WTC11 (cell line): ENCODE measurements around the gene LYRM2. TPM values are rescaled to one million over a fixed set of nuclear protein-coding genes. Genes with fewer than 3 reads are reported as not detected.
A peak's percentile ranks its signal among the peaks of the same experiment; 100 is the strongest.

Experiments
- ATAC-seq: fragments of 200-7000 bp; cut with Tn5 transposase; 2 replicates; pipeline ENCODE4 v1.10.0; 2021; ENCODE audit warnings: mild to moderate bottlenecking, moderate library complexity
- CTCF ChIA-PET: fragments of 300-600 bp; sonication (Branson Sonifier 250); formaldehyde crosslinking; loops from one replicate; lab custom pipeline; 2021; ENCODE audit warnings: antibody characterized with exemption; lab: Charles Lee
- POLR2A ChIA-PET: fragments of 350-600 bp; sonication (Branson Sonifier 250); formaldehyde crosslinking; loops from one replicate; lab custom pipeline; 2021; ENCODE audit warnings: antibody characterized with exemption; lab: Charles Lee
- DNase-seq: peaks from one replicate; pipeline ENCODE4 v3.0.0; 2021; ENCODE audit warnings: low spot score
- H3K27ac Mint-ChIP-seq: 2 replicates; pipeline ENCODE4 v1.8.0; 2021; ENCODE audit warnings: mixed read lengths
- H3K27me3 Mint-ChIP-seq: 2 replicates; pipeline ENCODE4 v1.8.0; 2021; ENCODE audit warnings: low read depth, mild to moderate bottlenecking, moderate library complexity, mixed read lengths
- H3K36me3 Mint-ChIP-seq: 2 replicates; pipeline ENCODE4 v1.8.0; 2021; ENCODE audit warnings: mixed read lengths
- H3K4me1 Mint-ChIP-seq: 2 replicates; pipeline ENCODE4 v1.8.0; 2022; ENCODE audit warnings: mixed read lengths
- H3K4me3 Mint-ChIP-seq: 2 replicates; pipeline ENCODE4 v1.8.0; 2021; ENCODE audit warnings: mild to moderate bottlenecking, moderate library complexity, mixed read lengths
- H3K9me3 Mint-ChIP-seq: 2 replicates; pipeline ENCODE4 v1.8.0; 2021; ENCODE audit warnings: mixed read lengths
- CBFB ChIP-seq: sonication (generic); formaldehyde crosslinking; IDR thresholded peaks from 2 replicates; pipeline ENCODE4 v1.8.1; 2022; ENCODE audit warnings: mild to moderate bottlenecking, low read depth, missing genetic modification reagents
- E2F5 ChIP-seq: sonication (generic); formaldehyde crosslinking; IDR thresholded peaks from 2 replicates; pipeline ENCODE4 v1.8.1; 2022; ENCODE audit warnings: mild to moderate bottlenecking, moderate library complexity, missing genetic modification reagents
- ERG ChIP-seq: fragments of 250-450 bp; sonication (Bioruptor Pico); IDR thresholded peaks from 2 replicates; pipeline ENCODE4 v1.8.0; 2021; ENCODE audit warnings: mild to moderate bottlenecking
- ESRRA ChIP-seq: sonication (generic); formaldehyde crosslinking; IDR thresholded peaks from 2 replicates; pipeline ENCODE4 v1.8.1; 2022; ENCODE audit warnings: mild to moderate bottlenecking, missing genetic modification reagents, borderline replicate concordance
- FOXK1 ChIP-seq: sonication (generic); formaldehyde crosslinking; IDR thresholded peaks from 2 replicates; pipeline ENCODE4 v1.8.0; 2022; ENCODE audit warnings: mild to moderate bottlenecking, moderate library complexity, missing genetic modification reagents
- GRHL2 ChIP-seq: fragments of 250-450 bp; sonication (Bioruptor Pico); IDR thresholded peaks from 2 replicates; pipeline ENCODE4 v1.8.0; 2022; ENCODE audit warnings: mild to moderate bottlenecking, moderate library complexity; ENCODE audit not compliant: insufficient replicate concordance, severe bottlenecking
- GTF2I ChIP-seq: fragments of 250-450 bp; sonication (Bioruptor Pico); conservative IDR thresholded peaks from 2 replicates; pipeline ENCODE4 v1.4.0; 2021; ENCODE audit warnings: mild to moderate bottlenecking
- HMGA2 ChIP-seq: fragments of 250-450 bp; sonication (Bioruptor Pico); IDR thresholded peaks from 2 replicates; pipeline ENCODE4 v1.4.0; 2021; ENCODE audit warnings: mild to moderate bottlenecking, moderate library complexity
- IRF1 ChIP-seq: sonication (generic); formaldehyde crosslinking; IDR thresholded peaks from 2 replicates; pipeline ENCODE4 v1.8.0; 2023; ENCODE audit warnings: missing genetic modification reagents
- JUN ChIP-seq: sonication (generic); formaldehyde crosslinking; IDR thresholded peaks from 2 replicates; pipeline ENCODE4 v1.8.0; 2023; ENCODE audit warnings: mild to moderate bottlenecking, missing genetic modification reagents
- NFATC4 ChIP-seq: fragments of 250-450 bp; sonication (Bioruptor Pico); IDR thresholded peaks from 2 replicates; pipeline ENCODE4 v1.9.0; 2021; ENCODE audit warnings: mild to moderate bottlenecking
- PRDM15 ChIP-seq: sonication (generic); formaldehyde crosslinking; IDR thresholded peaks from 2 replicates; pipeline ENCODE4 v1.8.0; 2022; ENCODE audit warnings: missing genetic modification reagents
- PRRX2 ChIP-seq: fragments of 250-450 bp; sonication (Bioruptor Pico); IDR thresholded peaks from 2 replicates; pipeline ENCODE4 v1.8.0; 2021; ENCODE audit warnings: mild to moderate bottlenecking
- SP1 ChIP-seq: sonication (generic); formaldehyde crosslinking; conservative IDR thresholded peaks from 2 replicates; pipeline ENCODE4 v1.8.1; 2022; ENCODE audit warnings: missing genetic modification reagents
- STAT6 ChIP-seq: sonication (generic); formaldehyde crosslinking; conservative IDR thresholded peaks from 2 replicates; pipeline ENCODE4 v1.8.1; 2023; ENCODE audit warnings: mild to moderate bottlenecking, low read depth, missing genetic modification reagents, moderate library complexity
- TEAD1 ChIP-seq: sonication (generic); formaldehyde crosslinking; IDR thresholded peaks from 2 replicates; pipeline ENCODE4 v1.8.0; 2022; ENCODE audit warnings: mild to moderate bottlenecking, missing genetic modification reagents
- ZMAT4 ChIP-seq: fragments of 250-450 bp; sonication (Bioruptor Pico); IDR thresholded peaks from 2 replicates; pipeline ENCODE4 v1.9.0; 2021; ENCODE audit warnings: mild to moderate bottlenecking
- ZNF219 ChIP-seq: sonication (generic); formaldehyde crosslinking; IDR thresholded peaks from 2 replicates; pipeline ENCODE4 v1.8.0; 2023; ENCODE audit warnings: missing genetic modification reagents, mild to moderate bottlenecking, borderline replicate concordance
- ZNF281 ChIP-seq: sonication (generic); formaldehyde crosslinking; IDR thresholded peaks from 2 replicates; pipeline ENCODE4 v1.8.0; 2023; ENCODE audit warnings: mild to moderate bottlenecking, missing genetic modification reagents
- total RNA-seq: library from RNA; stranded (reverse); gene quantifications from 3 replicates; pipeline ENCODE4 v1.2.3, GENCODE V29; 2021

Gene LYRM2
- total RNA-seq, 1 experiment from 2014 or later, result 22.2 TPM

- ATAC-seq, result no peak
- no peaks in the 10 kb centered on the region for H3K9me3 Mint-ChIP-seq
- H3K4me3 Mint-ChIP-seq, result no peak overlapping the region
- ChIA-PET POLR2A (interaction anchor here (0.6 kb wide), 1 partner anchor 142 kb away, joined by 3 read pairs; no protein-coding TSS in a partner anchor), CTCF (interaction anchor here (0.8 kb wide), 1 partner anchor 117 kb away, joined by 3 read pairs; no protein-coding TSS in a partner anchor)
- peaks cover 49% of the 10 kb centered on the region for H3K4me1 Mint-ChIP-seq
- no peak for TF ChIP-seq ERG (CRISPR knock-in tag)
- TF ChIP-seq HMGA2, result no peak
- no peak for TF ChIP-seq E2F5 (CRISPR knock-in tag)
- TF ChIP-seq PRRX2, result no peak
- no peak for TF ChIP-seq ZNF281 (CRISPR knock-in tag)
- H3K36me3 Mint-ChIP-seq, result peaks cover 87% of the 10 kb centered on the region
- no peaks in the 10 kb centered on the region for H3K27me3 Mint-ChIP-seq
- H3K27ac Mint-ChIP-seq, result peak overlapping the region; percentile 96
- no peak for DNase-seq
Measured at GRCh38 chr6:89675949-89676748, 37.6 kb upstream of the LYRM2 start.

- ChIA-PET POLR2A (no interaction called here), CTCF (interaction anchor here (1.2 kb wide), 1 partner anchor 122 kb away, joined by 3 read pairs; no protein-coding TSS in a partner anchor)
- Mint-ChIP-seq H3K4me3 (no peak overlapping the region), H3K27me3 (no peaks in the 10 kb centered on the region), H3K27ac (peak overlapping the region; percentile 98), H3K36me3 (peaks cover 79% of the 10 kb centered on the region), H3K4me1 (peaks cover 50% of the 10 kb centered on the region), H3K9me3 (no peaks in the 10 kb centered on the region)
- no peak for DNase-seq
- ATAC-seq, result no peak
- TF ChIP-seq GRHL2 (no peak), IRF1 (no peak), GTF2I (no peak), PRDM15 (CRISPR knock-in tag) (no peak), FOXK1 (CRISPR knock-in tag) (no peak), ZMAT4 (CRISPR knock-in tag) (no peak), STAT6 (no peak), ESRRA (CRISPR knock-in tag) (no peak), ZNF219 (no peak), TEAD1 (CRISPR knock-in tag) (no peak), CBFB (CRISPR knock-in tag) (no peak), SP1 (CRISPR knock-in tag) (no peak), JUN (CRISPR knock-in tag) (no peak), NFATC4 (CRISPR knock-in tag) (no peak)
Measured at GRCh38 chr6:89670935-89671565, 32.5 kb upstream of the LYRM2 start.
